Bronchial epithelial cell (primary cell): ENCODE results near the gene COBL. TPM values are rescaled to one million over a fixed set of nuclear protein-coding genes. Genes with fewer than 3 reads are reported as not detected.

ENCODE experiments used
- DNase-seq: peaks from one replicate; pipeline ENCODE4 v3.0.0-alpha.2; 2010; ENCODE audit warnings: low read depth
- FAIRE-seq: peaks from 2 replicates; lab custom pipeline; 2011; peaks lifted over from hg19 to GRCh38; lab: Jason Lieb, UNC
- H3K27me3 ChIP-seq: 2 replicates; pipeline ENCODE4 v1.5.1; 2011; ENCODE audit warnings: low read length; ENCODE audit not compliant: control insufficient read depth, insufficient read depth
- H3K36me3 ChIP-seq: 2 replicates; pipeline ENCODE4 v1.5.1; 2011; ENCODE audit warnings: low read length; ENCODE audit not compliant: control insufficient read depth, insufficient read depth
- H3K4me3 ChIP-seq: 2 replicates; pipeline ENCODE4 v1.5.1; 2011; ENCODE audit warnings: mild to moderate bottlenecking, low read depth, low read length, control low read depth
- total RNA-seq: library from RNA; depleted of rRNA; stranded (reverse); fragments of >200 nt; gene quantifications from 2 replicates; pipeline ENCODE4 v1.2.1, GENCODE V29; 2014
- TF ChIP-seq, protein P1 (sequence below): IDR thresholded peaks from 2 replicates; pipeline ENCODE4 v1.5.1; 2011; ENCODE audit warnings: mild to moderate bottlenecking, moderate library complexity, low read length, control low read depth, inconsistent platforms; ENCODE audit not compliant: insufficient read depth, severe bottlenecking

COBL gene
- total RNA-seq, 1 donor from 2014 or later = 1.1 TPM

DNA sequence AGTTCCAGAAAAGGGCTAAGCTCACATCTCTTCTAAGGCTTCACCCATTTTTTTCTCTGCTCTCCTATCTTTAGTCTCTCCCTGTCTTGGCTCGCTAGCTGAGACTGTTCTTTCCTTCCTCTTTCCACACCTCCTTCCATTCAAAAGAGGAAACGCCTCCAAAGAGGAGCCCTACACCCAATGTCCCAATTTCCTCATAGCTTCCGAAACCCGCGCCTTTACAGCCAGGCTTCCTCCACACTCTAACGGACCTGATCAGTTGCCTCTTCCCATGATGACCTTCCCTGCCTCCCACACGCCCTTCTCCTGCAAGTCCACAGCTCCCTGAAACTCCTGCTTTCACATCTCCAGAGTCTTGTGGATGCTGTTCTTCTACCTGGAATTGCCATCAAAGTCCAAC lies 71.7 kb downstream of the COBL start:
- no peaks in the 10 kb centered on the region for H3K27me3 ChIP-seq
- FAIRE-seq (no peak), DNase-seq (no peak)
- no peak overlapping the region for H3K4me3 ChIP-seq
- TF ChIP-seq, protein P1, sequence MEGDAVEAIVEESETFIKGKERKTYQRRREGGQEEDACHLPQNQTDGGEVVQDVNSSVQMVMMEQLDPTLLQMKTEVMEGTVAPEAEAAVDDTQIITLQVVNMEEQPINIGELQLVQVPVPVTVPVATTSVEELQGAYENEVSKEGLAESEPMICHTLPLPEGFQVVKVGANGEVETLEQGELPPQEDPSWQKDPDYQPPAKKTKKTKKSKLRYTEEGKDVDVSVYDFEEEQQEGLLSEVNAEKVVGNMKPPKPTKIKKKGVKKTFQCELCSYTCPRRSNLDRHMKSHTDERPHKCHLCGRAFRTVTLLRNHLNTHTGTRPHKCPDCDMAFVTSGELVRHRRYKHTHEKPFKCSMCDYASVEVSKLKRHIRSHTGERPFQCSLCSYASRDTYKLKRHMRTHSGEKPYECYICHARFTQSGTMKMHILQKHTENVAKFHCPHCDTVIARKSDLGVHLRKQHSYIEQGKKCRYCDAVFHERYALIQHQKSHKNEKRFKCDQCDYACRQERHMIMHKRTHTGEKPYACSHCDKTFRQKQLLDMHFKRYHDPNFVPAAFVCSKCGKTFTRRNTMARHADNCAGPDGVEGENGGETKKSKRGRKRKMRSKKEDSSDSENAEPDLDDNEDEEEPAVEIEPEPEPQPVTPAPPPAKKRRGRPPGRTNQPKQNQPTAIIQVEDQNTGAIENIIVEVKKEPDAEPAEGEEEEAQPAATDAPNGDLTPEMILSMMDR = no peak
- no peaks in the 10 kb centered on the region for H3K36me3 ChIP-seq

DNA sequence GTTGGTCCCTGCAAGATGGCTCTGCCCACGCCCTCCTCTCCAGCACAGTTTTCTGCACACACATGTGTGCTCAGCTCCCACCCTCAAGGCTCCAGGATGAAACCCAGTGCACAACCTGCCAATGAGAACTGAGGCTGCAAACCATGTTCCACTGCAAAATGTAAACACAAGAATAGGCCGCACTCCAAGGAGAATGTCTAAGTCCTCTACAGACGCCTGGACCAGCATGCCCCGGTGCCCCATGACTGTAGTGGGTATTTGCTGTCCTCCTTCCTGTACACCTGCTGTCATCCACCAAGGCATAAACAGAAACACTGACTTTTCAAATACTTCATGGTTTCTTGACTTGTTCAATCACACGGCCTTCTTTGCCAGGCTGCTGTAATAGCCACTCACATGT lies 72.6 kb downstream of the COBL start:
- TF ChIP-seq, protein P1 = no peak

DNA sequence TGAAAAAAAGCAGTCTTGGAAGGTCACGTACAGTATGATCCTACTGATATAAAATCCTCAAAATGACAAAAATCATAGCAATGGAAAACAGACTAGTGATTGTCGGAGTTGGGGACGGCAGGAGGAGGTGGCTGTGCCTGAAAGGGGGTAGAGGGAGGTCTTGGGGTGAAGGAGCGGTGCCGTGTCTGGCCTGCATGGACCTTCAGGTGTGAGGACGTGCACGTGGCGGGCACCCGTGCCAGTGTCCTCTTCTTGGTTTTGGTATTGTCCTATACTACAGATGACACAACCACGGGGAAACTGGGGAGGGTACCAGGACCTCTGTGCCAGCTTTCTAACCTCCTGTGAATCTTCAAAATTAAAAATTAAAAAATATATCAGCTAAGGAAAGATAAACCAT lies 73.0 kb downstream of the COBL start:
- Histone ChIP-seq H3K27me3 (no peaks in the 10 kb centered on the region), H3K36me3 (no peaks in the 10 kb centered on the region), H3K4me3 (no peak overlapping the region)
- DNase-seq (no peak), FAIRE-seq (no peak)
- TF ChIP-seq, protein P1 = no peak

More for the DNA sequence above, 72.6 kb downstream of the COBL start:
- Histone ChIP-seq H3K4me3 (no peak overlapping the region), H3K27me3 (no peaks in the 10 kb centered on the region), H3K36me3 (no peaks in the 10 kb centered on the region)
- DNase-seq = no peak
- no peak for FAIRE-seq

DNA sequence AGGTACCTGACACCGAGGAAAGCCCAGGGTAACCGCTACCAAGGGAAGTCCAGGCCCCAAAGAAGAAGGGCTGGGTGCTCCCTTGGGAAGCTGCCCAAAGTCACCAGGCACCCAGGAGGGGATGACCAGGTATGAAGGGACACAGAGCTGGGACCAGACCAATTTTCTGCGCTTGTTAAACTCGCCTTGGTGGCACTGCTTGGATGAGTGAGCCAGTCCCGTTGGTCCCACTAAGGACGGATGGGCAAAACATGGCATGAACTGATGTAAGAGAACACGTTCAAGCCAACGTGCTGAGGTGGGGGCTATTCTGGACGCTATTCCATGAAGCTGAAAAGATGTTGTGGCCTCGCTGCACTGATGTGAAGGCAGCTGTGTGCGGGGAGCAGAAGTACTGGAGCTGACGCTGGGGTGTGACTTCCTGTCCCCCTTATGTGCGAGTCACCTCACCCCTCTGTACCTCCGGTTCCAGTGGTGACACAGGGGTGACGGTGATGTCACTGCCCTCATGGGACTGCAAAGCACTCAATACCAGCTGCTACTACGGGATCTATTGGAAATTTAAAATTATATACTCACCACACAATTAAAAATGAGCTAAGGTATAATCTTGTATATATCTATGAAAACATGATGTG lies 73.6 kb downstream of the COBL start:
- no peak overlapping the region for H3K4me3 ChIP-seq
- H3K27me3 ChIP-seq = no peaks in the 10 kb centered on the region
- no peaks in the 10 kb centered on the region for H3K36me3 ChIP-seq
- DNase-seq (no peak), FAIRE-seq (no peak)
- TF ChIP-seq, protein P1 = no peak

DNA sequence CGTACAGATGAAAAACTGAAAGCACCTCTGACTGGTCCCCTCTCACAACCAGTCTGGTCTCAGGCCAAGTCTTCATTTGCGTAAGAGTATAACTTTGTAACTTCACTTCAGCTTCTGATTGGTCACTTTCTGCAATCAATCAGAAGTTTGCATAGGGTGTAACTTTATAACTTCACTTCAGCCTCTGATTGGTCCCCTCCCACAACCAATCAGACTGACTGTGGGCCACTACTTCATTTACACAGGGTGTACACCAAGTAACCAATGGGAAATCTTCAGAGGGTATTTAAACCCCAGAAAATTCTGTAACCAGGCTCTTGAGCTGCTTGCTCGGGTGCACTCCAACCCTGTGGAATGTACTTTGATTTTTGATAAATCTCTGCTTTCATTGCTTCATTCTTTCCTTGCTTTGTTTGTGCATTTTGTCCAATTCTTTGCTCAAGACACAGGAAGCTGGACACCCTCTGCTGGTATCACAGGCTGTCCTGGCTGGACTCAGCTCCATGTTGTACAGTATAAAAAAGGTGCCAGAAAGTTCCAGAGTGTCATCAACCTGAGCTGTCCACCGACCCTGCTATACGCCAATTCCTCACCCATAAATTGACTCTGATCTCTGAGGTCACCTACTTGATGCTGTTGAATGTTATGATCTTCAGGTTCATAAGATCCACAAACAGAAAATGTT lies 74.5 kb downstream of the COBL start:
- DNase-seq (peak; percentile 29), FAIRE-seq (peak; percentile 7)

More for the DNA sequence above, 74.5 kb downstream of the COBL start:
- no peaks in the 10 kb centered on the region for H3K27me3 ChIP-seq
- H3K4me3 ChIP-seq = no peak overlapping the region
- H3K36me3 ChIP-seq = no peaks in the 10 kb centered on the region
- TF ChIP-seq, protein P1 = no peak
